Activated T-cell treated with anti-CD3 and anti-CD28 coated beads, Interleukin-2, amount 50 U/mL, for 24 hours (primary cell): ENCODE results near the gene TMOD1.
"Not testable (repeated sequence)": the region's sequence is repeated elsewhere in the genome, so short reads cannot be mapped to it uniquely, and the experiment has no call there.

Experiments used
- DNase-seq: peaks from one replicate; pipeline ENCODE4 v3.0.0-alpha.2; 2020
- H3K27ac Mint-ChIP-seq: 2 replicates; pipeline ENCODE4 v1.8.0; 2020; ENCODE audit warnings: mild to moderate bottlenecking, mixed read lengths
- H3K27me3 Mint-ChIP-seq: 2 replicates; pipeline ENCODE4 v1.8.0; 2020; ENCODE audit warnings: mixed read lengths
- H3K36me3 Mint-ChIP-seq: 2 replicates; pipeline ENCODE4 v1.8.0; 2020; ENCODE audit warnings: low read depth, mixed read lengths
- H3K4me1 Mint-ChIP-seq: 2 replicates; pipeline ENCODE4 v1.8.0; 2020; ENCODE audit warnings: low read depth, mixed read lengths
- H3K4me3 Mint-ChIP-seq: 2 replicates; pipeline ENCODE4 v1.8.0; 2020; ENCODE audit warnings: mild to moderate bottlenecking, moderate library complexity, mixed read lengths
- H3K9me3 Mint-ChIP-seq: 2 replicates; pipeline ENCODE4 v1.8.0; 2020; ENCODE audit warnings: mixed read lengths

TMOD1 gene

DNA sequence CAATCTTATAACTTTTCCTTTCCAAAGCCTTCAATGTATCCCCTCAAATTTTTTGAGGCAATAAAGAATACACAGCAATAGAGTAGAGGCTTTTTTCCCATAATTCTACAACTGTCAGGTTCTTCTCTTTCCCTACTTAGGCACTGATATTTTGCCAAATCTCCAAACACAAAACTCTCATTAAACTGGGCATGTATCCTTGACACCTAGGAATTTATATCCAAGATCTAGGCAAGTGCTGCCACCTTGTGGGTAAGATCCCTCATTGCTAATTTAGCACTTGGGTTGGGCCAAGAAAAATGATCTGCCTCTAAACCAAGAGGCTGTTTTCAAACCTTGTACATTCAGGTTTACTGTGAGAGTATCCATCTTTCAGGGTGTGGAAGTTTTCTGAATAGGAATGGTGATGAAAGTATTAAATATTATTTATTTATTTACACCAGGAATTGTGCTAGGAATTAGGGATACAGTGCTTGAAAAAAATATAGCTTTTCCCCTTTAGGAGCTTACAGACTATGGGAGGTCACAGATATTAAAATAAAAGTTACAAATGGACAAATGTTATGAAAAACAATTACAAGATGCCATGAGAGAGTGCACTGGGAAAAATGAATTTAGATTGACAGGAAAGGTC, 114.1 kb downstream of the TMOD1 start:
- H3K4me1 Mint-ChIP-seq: peaks cover 17% of the 10 kb centered on the region
- peaks cover 84% of the 10 kb centered on the region for H3K36me3 Mint-ChIP-seq
- no peak overlapping the region for H3K4me3 Mint-ChIP-seq
- no peak overlapping the region for H3K27ac Mint-ChIP-seq
- H3K27me3 Mint-ChIP-seq: no peaks in the 10 kb centered on the region
- no peaks in the 10 kb centered on the region for H3K9me3 Mint-ChIP-seq
- no peak for DNase-seq

DNA sequence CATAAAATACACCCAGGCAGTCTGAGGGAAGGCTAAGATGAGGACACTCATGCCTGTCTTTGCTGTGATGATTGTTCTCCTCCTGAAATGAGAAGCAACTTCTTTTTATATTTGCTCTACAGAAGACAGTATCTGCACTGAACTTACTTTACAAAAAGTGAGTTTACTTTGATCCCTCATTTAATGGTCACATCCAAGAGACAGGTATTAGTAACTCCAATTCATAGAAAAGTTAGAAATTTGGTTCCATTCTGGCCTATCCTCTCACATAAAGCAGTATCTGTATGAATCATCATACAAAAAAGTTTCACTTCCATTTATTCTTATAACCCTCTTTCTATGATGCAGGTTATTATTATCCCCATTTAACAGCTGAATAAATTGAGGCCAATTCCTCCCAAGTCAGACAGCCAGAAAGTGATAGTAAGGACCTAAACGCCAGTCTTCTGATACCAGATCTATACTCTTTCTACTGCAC, 116.5 kb downstream of the TMOD1 start:
- no peaks in the 10 kb centered on the region for H3K27me3 Mint-ChIP-seq
- no peak overlapping the region for H3K4me3 Mint-ChIP-seq
- H3K36me3 Mint-ChIP-seq: peaks cover 86% of the 10 kb centered on the region
- peak overlapping the region; percentile 82 for H3K27ac Mint-ChIP-seq
- DNase-seq: no peak
- H3K9me3 Mint-ChIP-seq: no peaks in the 10 kb centered on the region
- H3K4me1 Mint-ChIP-seq: peaks cover 17% of the 10 kb centered on the region

DNA sequence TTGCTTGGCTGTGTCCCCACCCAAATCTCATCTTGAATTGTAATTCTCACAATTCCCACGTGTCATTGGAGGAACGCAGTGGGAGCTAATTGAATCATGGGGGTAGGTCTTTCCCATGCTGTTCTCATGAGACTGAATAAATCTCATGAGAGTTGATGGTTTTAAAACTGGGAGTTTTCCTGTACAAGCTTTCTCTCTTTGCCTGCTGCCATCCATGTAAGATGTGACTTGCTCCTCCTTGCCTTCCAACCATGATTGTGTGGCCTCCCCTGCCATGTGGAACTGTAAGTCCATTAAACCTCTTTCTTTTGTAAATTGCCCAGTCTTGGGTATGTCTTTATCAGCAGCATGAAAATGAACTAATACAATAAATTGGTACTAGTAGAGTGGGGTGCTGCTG, 118.6 kb downstream of the TMOD1 start:
- H3K36me3 Mint-ChIP-seq: peaks cover 87% of the 10 kb centered on the region

DNA sequence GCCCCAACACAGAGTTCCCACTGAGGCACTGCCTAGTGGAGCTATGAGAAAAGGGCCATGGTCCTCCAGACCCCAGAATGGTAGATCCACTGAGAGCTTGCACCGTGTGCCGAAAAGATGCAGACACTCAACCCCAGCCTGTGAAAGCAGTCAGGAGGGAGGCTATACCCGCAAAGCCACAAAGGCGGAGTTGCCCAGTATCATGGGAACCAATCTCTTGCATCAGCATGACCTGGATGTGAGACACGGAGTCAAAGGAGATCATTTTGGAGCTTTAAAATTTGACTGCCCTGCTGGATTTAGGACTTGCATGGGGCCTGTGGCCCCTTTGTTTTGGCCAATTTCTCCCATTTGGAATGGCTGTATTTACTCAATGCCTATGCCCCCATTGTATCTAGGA, 121.0 kb downstream of the TMOD1 start:
- not testable (repeated sequence) for H3K4me3 Mint-ChIP-seq, H3K9me3 Mint-ChIP-seq, H3K27me3 Mint-ChIP-seq, H3K27ac Mint-ChIP-seq, DNase-seq
- Mint-ChIP-seq H3K4me1 (peaks cover 18% of the 10 kb centered on the region), H3K36me3 (peaks cover 82% of the 10 kb centered on the region)

More for the DNA sequence above, 118.6 kb downstream of the TMOD1 start:
- not testable (repeated sequence) for H3K4me3 Mint-ChIP-seq, H3K27ac Mint-ChIP-seq, H3K9me3 Mint-ChIP-seq, DNase-seq, H3K27me3 Mint-ChIP-seq
- H3K4me1 Mint-ChIP-seq: peaks cover 21% of the 10 kb centered on the region

DNA sequence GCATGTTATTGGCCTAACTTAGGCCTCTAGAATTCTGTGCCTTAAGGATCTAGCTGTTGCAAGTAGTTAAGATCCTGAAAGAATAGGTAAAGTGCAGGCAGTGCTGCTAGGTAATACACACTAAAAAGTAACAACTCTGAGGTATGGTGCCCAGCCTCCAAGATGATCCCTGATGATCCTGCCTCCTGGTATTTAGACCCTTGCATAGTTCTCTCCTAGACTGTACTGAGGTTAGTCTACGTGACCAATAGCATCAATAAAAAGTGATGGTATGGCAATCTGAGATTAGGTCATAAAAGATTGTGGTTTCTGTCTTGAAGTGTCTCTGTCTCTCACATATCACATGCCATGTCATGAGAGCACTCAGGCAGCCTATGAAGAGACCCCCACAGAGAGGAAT, 122.5 kb downstream of the TMOD1 start:
- Mint-ChIP-seq H3K36me3 (peaks cover 78% of the 10 kb centered on the region), H3K9me3 (no peaks in the 10 kb centered on the region), H3K4me3 (no peak overlapping the region), H3K4me1 (peaks cover 12% of the 10 kb centered on the region), H3K27ac (no peak overlapping the region), H3K27me3 (no peaks in the 10 kb centered on the region)
- no peak for DNase-seq

DNA sequence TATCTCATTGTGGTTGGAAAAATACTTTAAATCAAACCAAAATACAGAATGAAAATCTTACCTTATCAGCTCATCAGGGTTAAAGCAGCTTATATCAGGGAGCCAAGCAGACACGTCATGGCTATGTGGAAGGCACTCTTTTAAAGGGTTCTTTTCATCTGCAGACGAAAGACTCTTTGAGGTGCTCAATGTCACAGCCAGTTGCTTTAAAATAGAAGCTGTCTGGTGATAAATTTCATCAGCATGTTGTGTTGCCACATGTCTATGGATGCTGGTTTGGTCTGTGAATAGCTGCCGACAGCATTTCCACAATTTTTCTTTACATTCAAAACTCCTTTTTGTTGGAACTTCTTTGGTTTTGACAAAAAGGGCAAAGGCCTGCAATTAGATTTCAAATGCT, 124.2 kb downstream of the TMOD1 start:
- no peaks in the 10 kb centered on the region for H3K9me3 Mint-ChIP-seq

DNA sequence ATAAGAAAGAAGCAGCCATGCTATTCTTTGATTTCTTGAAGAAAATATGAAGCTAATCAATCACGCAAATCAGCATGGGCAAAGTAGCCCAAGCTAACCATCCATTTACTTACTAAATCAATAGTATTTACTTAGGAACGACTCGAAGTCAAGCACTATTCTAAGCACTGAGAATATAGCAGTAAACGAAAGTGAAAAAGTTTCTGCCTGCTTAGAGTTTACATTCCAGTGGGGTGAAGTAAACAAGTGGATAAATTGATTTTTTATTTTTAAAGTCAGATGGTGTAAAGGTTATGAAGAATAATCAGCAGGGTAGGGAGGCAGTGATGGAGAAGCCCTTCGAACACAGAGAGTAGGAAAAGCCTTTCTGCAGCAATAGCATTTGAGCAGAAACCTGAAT, 126.2 kb downstream of the TMOD1 start:
- no peaks in the 10 kb centered on the region for H3K9me3 Mint-ChIP-seq
- H3K4me3 Mint-ChIP-seq: no peak overlapping the region
- DNase-seq: no peak
- no peak overlapping the region for H3K27ac Mint-ChIP-seq
- no peaks in the 10 kb centered on the region for H3K27me3 Mint-ChIP-seq
- H3K4me1 Mint-ChIP-seq: peaks cover 33% of the 10 kb centered on the region
- peaks cover 58% of the 10 kb centered on the region for H3K36me3 Mint-ChIP-seq

More for the DNA sequence above, 124.2 kb downstream of the TMOD1 start:
- H3K27ac Mint-ChIP-seq: no peak overlapping the region
- H3K4me3 Mint-ChIP-seq: no peak overlapping the region
- no peak for DNase-seq
- H3K36me3 Mint-ChIP-seq: peaks cover 73% of the 10 kb centered on the region
- H3K27me3 Mint-ChIP-seq: no peaks in the 10 kb centered on the region
- H3K4me1 Mint-ChIP-seq: peaks cover 23% of the 10 kb centered on the region

DNA sequence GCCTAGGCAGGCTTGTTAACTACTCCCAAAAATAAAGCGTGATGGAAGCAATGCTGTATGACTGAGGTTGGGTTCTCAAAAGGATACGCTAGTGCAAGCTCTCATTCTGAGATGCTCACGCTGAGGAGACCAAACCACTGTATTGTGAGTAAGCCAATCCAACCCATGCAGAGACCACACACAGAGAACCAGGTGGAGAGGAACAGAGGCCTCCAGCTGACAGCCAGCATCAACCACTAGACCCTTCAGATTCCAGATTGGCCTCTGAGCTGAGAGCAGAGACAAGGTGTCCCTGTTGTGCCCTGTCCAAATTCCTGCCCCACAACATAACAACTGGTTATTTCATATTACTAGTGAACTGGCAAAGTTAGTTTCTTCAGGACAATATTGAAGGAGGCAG, 127.2 kb downstream of the TMOD1 start:
- Mint-ChIP-seq H3K4me1 (peaks cover 33% of the 10 kb centered on the region), H3K36me3 (peaks cover 55% of the 10 kb centered on the region), H3K4me3 (no peak overlapping the region), H3K27me3 (no peaks in the 10 kb centered on the region), H3K9me3 (no peaks in the 10 kb centered on the region), H3K27ac (peak overlapping the region; percentile 4)
- no peak for DNase-seq

DNA sequence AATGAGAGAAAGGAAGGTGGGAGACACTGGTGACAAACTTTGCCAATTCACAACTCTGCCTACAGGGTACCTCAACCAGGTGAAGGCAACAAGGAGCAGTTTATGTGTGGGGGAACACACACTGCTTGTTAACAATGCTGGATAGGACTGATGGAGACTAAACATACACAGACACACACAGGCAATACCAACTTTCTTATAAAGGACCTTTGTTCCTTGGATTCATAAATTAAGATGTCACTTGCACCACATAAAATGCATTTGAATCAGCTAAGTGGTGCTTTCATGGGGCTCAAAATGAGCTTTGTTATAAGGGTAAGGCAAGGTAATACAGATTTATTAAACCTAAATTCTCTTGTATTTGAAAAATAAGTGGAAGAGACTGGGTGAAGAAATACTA, 127.7 kb downstream of the TMOD1 start:
- H3K9me3 Mint-ChIP-seq: no peaks in the 10 kb centered on the region
- H3K27me3 Mint-ChIP-seq: no peaks in the 10 kb centered on the region
- peaks cover 31% of the 10 kb centered on the region for H3K4me1 Mint-ChIP-seq
- no peak for DNase-seq
- H3K36me3 Mint-ChIP-seq: peaks cover 55% of the 10 kb centered on the region
- no peak overlapping the region for H3K4me3 Mint-ChIP-seq
- H3K27ac Mint-ChIP-seq: no peak overlapping the region

DNA sequence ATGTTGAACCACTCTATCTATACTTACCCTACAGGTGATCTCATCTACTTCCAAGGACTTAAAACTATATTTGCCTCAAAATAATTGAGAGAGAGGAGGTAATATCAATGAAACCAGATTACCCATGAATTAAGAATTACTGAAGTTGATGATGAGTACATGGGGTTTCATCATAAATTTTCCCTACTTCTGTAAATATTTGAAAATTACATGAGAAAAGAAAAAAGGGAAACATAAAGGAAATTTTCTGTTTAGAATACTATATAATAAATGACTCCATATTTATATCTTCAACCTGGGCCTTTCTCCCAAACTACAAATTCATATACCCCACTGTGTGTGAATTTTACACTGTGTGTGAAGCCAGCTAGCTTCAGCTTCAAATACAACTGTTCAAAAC, 129.1 kb downstream of the TMOD1 start:
- no peak for DNase-seq
- peaks cover 40% of the 10 kb centered on the region for H3K4me1 Mint-ChIP-seq
- H3K4me3 Mint-ChIP-seq: no peak overlapping the region
- no peak overlapping the region for H3K27ac Mint-ChIP-seq
- no peaks in the 10 kb centered on the region for H3K27me3 Mint-ChIP-seq
- no peaks in the 10 kb centered on the region for H3K9me3 Mint-ChIP-seq
- peaks cover 55% of the 10 kb centered on the region for H3K36me3 Mint-ChIP-seq

DNA sequence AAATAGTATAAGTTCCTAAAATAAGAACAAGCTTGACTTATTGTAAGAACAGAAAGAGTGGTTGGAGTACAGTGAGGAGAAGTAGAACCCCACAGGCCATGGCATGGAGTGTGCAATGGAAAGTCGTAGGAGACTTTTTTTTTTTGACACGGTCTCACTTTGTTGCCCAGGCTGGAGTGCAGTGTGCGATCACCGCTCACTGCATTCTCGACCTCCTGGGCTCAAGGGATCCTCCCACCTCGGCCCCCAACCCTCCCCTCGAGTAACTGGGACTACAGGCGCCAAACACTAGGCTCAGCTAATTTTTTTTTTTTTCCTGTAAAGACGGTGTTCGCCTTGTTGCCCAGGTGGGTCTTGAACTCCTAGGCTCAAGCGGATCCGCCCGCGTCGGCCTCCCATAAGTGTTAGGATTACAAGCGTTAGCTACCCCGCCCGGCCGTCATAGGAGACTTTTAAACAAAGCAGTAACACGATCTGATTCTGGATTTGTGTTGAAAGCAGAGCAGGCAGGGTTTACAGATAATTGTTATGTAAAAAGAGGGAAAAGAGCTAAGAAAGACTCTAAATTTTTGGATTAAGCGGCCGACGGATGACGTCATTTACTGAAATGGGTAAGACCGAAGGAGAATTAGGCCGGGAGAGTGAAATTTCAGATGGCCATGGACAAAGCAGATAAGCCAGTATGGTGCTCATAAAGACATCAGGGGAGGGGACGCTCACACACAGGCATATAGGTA, 130.9 kb downstream of the TMOD1 start:
- no peaks in the 10 kb centered on the region for H3K9me3 Mint-ChIP-seq
- H3K27ac Mint-ChIP-seq: peak overlapping the region; percentile 99
- no peaks in the 10 kb centered on the region for H3K27me3 Mint-ChIP-seq
- H3K36me3 Mint-ChIP-seq: peaks cover 53% of the 10 kb centered on the region
- peak overlapping the region; percentile 85 for H3K4me3 Mint-ChIP-seq
- peak; percentile 51 for DNase-seq
- H3K4me1 Mint-ChIP-seq: peaks cover 52% of the 10 kb centered on the region

DNA sequence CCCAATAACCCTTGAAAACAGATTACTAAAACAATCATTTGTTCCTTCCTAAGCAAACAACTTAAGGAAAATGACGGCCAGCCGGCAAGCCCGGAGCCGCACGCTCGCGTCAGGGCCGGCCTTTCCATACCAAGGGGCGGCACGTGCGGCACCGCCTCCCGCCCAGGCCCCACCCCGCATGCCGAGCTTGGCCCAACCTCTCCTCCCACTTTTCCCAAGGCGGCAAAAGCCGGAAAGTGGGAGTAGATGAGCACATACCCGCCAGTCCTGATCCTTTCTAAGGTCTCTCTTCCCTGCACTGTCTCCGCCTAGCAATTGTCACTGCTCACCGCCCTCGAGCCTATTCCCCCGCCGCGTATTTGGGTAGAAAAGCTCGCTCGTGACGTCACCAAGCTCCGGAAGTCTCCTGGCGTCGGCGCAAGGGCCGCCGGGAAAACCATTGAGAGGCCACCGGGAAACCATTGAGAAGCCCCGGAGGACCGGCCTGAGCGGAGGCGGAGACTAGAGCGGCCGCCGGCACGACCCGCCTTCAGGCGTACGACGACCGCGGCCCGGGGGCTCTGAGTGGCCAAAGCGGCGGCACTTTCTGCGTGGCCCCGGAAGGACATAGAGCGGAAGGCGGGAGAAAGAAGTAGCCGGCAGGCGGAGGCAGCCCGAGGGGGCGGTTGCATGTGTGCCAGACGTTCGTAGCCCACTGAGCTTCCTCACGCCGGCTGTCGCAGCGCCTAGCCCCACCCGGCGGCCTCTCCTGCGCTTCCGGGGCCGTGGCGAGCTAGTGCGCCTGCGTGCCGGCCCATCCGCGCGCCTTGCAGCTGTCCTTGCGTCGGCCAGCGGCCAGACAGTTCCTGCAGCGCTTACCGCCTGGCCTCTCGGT, 131.8 kb downstream of the TMOD1 start, which contains the start of the genes NCBP1 and TSTD2:
NCBP1 (plus strand) TSS at position 837 of the 874 bp plus-strand sequence. CDS start 61 bp downstream, outside the sequence.
TSTD2 (minus strand) TSS at position 384 of the 874 bp plus-strand sequence. CDS start 5,806 bp downstream, outside the sequence.
- Mint-ChIP-seq H3K4me3 (peak within 1 kb of the TSS; percentile 85), H3K27me3 (no peaks in the 10 kb centered on the region), H3K4me1 (peaks cover 56% of the 10 kb centered on the region), H3K27ac (peak within 1 kb of the TSS; percentile 99), H3K36me3 (peaks cover 55% of the 10 kb centered on the region), H3K9me3 (no peaks in the 10 kb centered on the region)
- peak; percentile 96 for DNase-seq

DNA sequence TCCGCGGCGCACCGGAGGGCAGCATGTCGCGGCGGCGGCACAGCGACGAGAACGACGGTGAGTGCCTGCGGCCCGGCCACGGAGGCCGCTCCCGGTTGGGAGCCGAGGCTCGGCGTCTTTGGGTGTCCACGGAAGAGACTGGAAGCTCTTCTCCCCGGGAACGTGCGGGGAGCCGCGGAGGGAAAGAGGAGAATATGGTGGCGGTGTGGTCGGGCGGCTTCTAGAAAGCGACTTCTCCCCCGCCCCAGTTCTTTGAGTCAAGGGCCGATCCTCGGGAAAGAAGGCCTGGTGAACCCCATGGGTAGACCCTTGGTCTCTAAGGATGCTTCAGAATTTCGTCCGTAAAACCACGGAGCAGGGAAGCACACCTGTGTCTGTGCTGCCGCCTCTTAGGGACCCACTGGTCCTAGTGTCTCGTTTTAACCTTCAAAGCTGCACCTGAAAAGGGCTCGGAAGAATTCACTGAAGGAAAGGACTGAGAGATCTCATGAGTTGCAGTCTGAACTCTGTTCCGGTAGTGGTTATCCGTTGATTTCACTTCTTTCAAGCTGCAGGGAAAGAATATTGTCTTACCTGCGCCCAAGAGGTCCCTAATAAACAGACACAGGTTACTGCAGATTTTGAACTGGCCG, 132.5 kb downstream of the TMOD1 start:
- H3K36me3 Mint-ChIP-seq: peaks cover 62% of the 10 kb centered on the region
- no peaks in the 10 kb centered on the region for H3K27me3 Mint-ChIP-seq
- H3K4me3 Mint-ChIP-seq: peak overlapping the region; percentile 85
- H3K9me3 Mint-ChIP-seq: no peaks in the 10 kb centered on the region
- DNase-seq: no peak
- peaks cover 58% of the 10 kb centered on the region for H3K4me1 Mint-ChIP-seq
- H3K27ac Mint-ChIP-seq: peak overlapping the region; percentile 99

DNA sequence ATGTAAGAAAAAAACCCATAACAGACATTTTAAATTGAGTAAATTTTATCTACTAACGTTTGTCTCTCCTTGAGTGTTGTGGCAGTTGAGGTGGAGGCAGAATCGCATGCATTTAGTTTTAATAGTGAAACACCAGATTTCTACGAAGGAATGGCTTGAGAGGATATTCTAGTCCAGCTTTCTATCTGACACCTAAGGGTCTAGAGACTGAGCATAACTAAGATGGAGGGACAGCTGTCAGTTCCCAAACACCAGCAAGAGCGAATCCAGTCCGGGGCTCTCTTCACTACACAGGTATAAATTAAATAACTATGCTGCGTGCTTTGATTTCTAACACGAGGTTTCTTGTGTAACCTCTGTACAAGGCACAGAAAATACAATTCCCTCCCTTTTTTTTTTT, 133.6 kb downstream of the TMOD1 start:
- Mint-ChIP-seq H3K27ac (peak overlapping the region; percentile 99), H3K4me3 (peak overlapping the region; percentile 85), H3K36me3 (peaks cover 67% of the 10 kb centered on the region), H3K9me3 (no peaks in the 10 kb centered on the region), H3K4me1 (peaks cover 61% of the 10 kb centered on the region), H3K27me3 (no peaks in the 10 kb centered on the region)
- no peak for DNase-seq
